ENCODE measurements around the gene POLR2I.
"Not testable (repeated sequence)": the region's sequence is repeated elsewhere in the genome, so short reads cannot be mapped to it uniquely, and the experiment has no call there.

Gene POLR2I

GRCh38 chr19:36141039-36141927 is 26.6 kb upstream of the POLR2I start:
- H3K4me1 Mint-ChIP-seq, result peaks cover 15% of the 10 kb centered on the region
- ATAC-seq (ENCODE audit: low read depth) (peak; percentile 73), DNase-seq (ENCODE audit: low spot score in 2 of 2) (peak; percentile 93 to 94)
- no peaks in the 10 kb centered on the region for H3K27me3 Mint-ChIP-seq
- peaks cover 29% of the 10 kb centered on the region for H3K36me3 Mint-ChIP-seq
- H3K4me3 Mint-ChIP-seq, result peak overlapping the region; percentile 98
- peak overlapping the region; percentile 73 for H3K27ac Mint-ChIP-seq
- peaks cover 4% of the 10 kb centered on the region for H3K9me3 Mint-ChIP-seq

- DNase-seq (ENCODE audit: low spot score in 2 of 2) (peak; percentile 11 to 52), ATAC-seq (ENCODE audit: low read depth) (peak; percentile 8)
- H3K4me3 Mint-ChIP-seq, result peak overlapping the region; percentile 98
- H3K9me3 Mint-ChIP-seq, result peaks cover 4% of the 10 kb centered on the region
- peak overlapping the region; percentile 73 for H3K27ac Mint-ChIP-seq
- H3K36me3 Mint-ChIP-seq, result peaks cover 22% of the 10 kb centered on the region
- no peaks in the 10 kb centered on the region for H3K27me3 Mint-ChIP-seq
- H3K4me1 Mint-ChIP-seq, result peaks cover 14% of the 10 kb centered on the region
These were observed 25.8 kb upstream of the POLR2I start for GRCh38 chr19:36140304-36141038.

GRCh38 chr19:36139473-36140303 is 25.0 kb upstream of the POLR2I start, which contains the start of gene CAPNS1:
TSS of gene CAPNS1 (plus strand) at chr19:36140066. CDS start at chr19:36141012, 946 bp downstream.
- peaks cover 14% of the 10 kb centered on the region for H3K4me1 Mint-ChIP-seq
- peak within 1 kb of the TSS; percentile 98 for H3K4me3 Mint-ChIP-seq
- ATAC-seq (ENCODE audit: low read depth) (peak; percentile 76), DNase-seq (ENCODE audit: low spot score in 2 of 2) (peak; percentile 89 to 93)
- H3K36me3 Mint-ChIP-seq, result peaks cover 19% of the 10 kb centered on the region
- peak within 1 kb of the TSS; percentile 73 for H3K27ac Mint-ChIP-seq
- peaks cover 4% of the 10 kb centered on the region for H3K9me3 Mint-ChIP-seq
- no peaks in the 10 kb centered on the region for H3K27me3 Mint-ChIP-seq

- ATAC-seq (ENCODE audit: low read depth) (no peak), DNase-seq (ENCODE audit: low spot score in 2 of 2) (no peak)
- Mint-ChIP-seq H3K9me3 (peaks cover 4% of the 10 kb centered on the region), H3K27me3 (no peaks in the 10 kb centered on the region), H3K27ac (peak overlapping the region; percentile 73), H3K4me1 (peaks cover 14% of the 10 kb centered on the region), H3K36me3 (peaks cover 18% of the 10 kb centered on the region), H3K4me3 (peak overlapping the region; percentile 98)
These were observed 24.4 kb upstream of the POLR2I start for GRCh38 chr19:36139120-36139472.

- ATAC-seq (ENCODE audit: low read depth), result no peak
- DNase-seq (ENCODE audit: low spot score in 2 of 2), result no peak
- Mint-ChIP-seq H3K9me3 (peaks cover 4% of the 10 kb centered on the region), H3K36me3 (peaks cover 7% of the 10 kb centered on the region), H3K4me3 (peak overlapping the region; percentile 47), H3K27ac (peak overlapping the region; percentile 66), H3K4me1 (peaks cover 11% of the 10 kb centered on the region), H3K27me3 (no peaks in the 10 kb centered on the region)
These were observed 22.4 kb upstream of the POLR2I start for GRCh38 chr19:36136964-36137686.

GRCh38 chr19:36134867-36135266 is 20.2 kb upstream of the POLR2I start:
- H3K27me3 Mint-ChIP-seq; ATAC-seq (ENCODE audit: low read depth); H3K36me3 Mint-ChIP-seq; DNase-seq (ENCODE audit: low spot score in 2 of 2); H3K27ac Mint-ChIP-seq; H3K4me3 Mint-ChIP-seq; H3K4me1 Mint-ChIP-seq; H3K9me3 Mint-ChIP-seq: not testable (repeated sequence)

GRCh38 chr19:36131221-36131620 is 16.5 kb upstream of the POLR2I start:
- peaks cover 13% of the 10 kb centered on the region for H3K4me1 Mint-ChIP-seq
- not testable (repeated sequence) for H3K9me3 Mint-ChIP-seq; H3K4me3 Mint-ChIP-seq; DNase-seq (ENCODE audit: low spot score in 2 of 2); ATAC-seq (ENCODE audit: low read depth); H3K27me3 Mint-ChIP-seq; H3K36me3 Mint-ChIP-seq; H3K27ac Mint-ChIP-seq

GRCh38 chr19:36128392-36128736 is 13.7 kb upstream of the POLR2I start:
- Mint-ChIP-seq H3K4me1 (peaks cover 13% of the 10 kb centered on the region), H3K9me3 (no peaks in the 10 kb centered on the region), H3K4me3 (peak overlapping the region; percentile 95), H3K36me3 (peaks cover 7% of the 10 kb centered on the region), H3K27me3 (no peaks in the 10 kb centered on the region), H3K27ac (peak overlapping the region; percentile 76)
- ATAC-seq (ENCODE audit: low read depth) (peak; percentile 28), DNase-seq (ENCODE audit: low spot score in 2 of 2) (no peak)

GRCh38 chr19:36125557-36125956 is 10.9 kb upstream of the POLR2I start:
- Mint-ChIP-seq H3K27me3 (no peaks in the 10 kb centered on the region), H3K4me3 (no peak overlapping the region), H3K27ac (peak overlapping the region; percentile 59), H3K4me1 (peaks cover 11% of the 10 kb centered on the region), H3K36me3 (peaks cover 21% of the 10 kb centered on the region), H3K9me3 (no peaks in the 10 kb centered on the region)
- ATAC-seq (ENCODE audit: low read depth) (no peak), DNase-seq (ENCODE audit: low spot score in 2 of 2) (no peak)

GRCh38 chr19:36121486-36122124 is 6.9 kb upstream of the POLR2I start:
- peaks cover 35% of the 10 kb centered on the region for H3K36me3 Mint-ChIP-seq
- DNase-seq (ENCODE audit: low spot score in 2 of 2) (no peak), ATAC-seq (ENCODE audit: low read depth) (no peak)
- H3K4me1 Mint-ChIP-seq, result peaks cover 16% of the 10 kb centered on the region
- no peak overlapping the region for H3K4me3 Mint-ChIP-seq
- no peak overlapping the region for H3K27ac Mint-ChIP-seq
- H3K9me3 Mint-ChIP-seq, result no peaks in the 10 kb centered on the region
- no peaks in the 10 kb centered on the region for H3K27me3 Mint-ChIP-seq

- DNase-seq (ENCODE audit: low spot score in 2 of 2) (no peak), ATAC-seq (ENCODE audit: low read depth) (no peak)
- Mint-ChIP-seq H3K4me1 (peaks cover 21% of the 10 kb centered on the region), H3K27me3 (no peaks in the 10 kb centered on the region), H3K9me3 (no peaks in the 10 kb centered on the region), H3K4me3 (no peak overlapping the region), H3K27ac (no peak overlapping the region), H3K36me3 (peaks cover 37% of the 10 kb centered on the region)
These were observed 6.3 kb upstream of the POLR2I start for GRCh38 chr19:36120984-36121358.

- Mint-ChIP-seq H3K4me1 (peaks cover 21% of the 10 kb centered on the region), H3K36me3 (peaks cover 31% of the 10 kb centered on the region), H3K9me3 (no peaks in the 10 kb centered on the region), H3K4me3 (no peak overlapping the region), H3K27ac (no peak overlapping the region), H3K27me3 (no peaks in the 10 kb centered on the region)
- ATAC-seq (ENCODE audit: low read depth) (no peak), DNase-seq (ENCODE audit: low spot score in 2 of 2) (no peak)
These were observed 5.7 kb upstream of the POLR2I start for GRCh38 chr19:36120092-36120983.
